NCI-H2029 treated with DMSO at 0.1 percent for 48 hours (cell line): ENCODE data around the gene TP53I3.
"Not testable (repeated sequence)": the region's sequence is repeated elsewhere in the genome, so short reads cannot be mapped to it uniquely, and the experiment has no call there.

Source experiments
- DNase-seq: peaks from one replicate; lab custom pipeline; 2025; lab: John Stamatoyannopoulos, UW

Gene TP53I3, protein sequence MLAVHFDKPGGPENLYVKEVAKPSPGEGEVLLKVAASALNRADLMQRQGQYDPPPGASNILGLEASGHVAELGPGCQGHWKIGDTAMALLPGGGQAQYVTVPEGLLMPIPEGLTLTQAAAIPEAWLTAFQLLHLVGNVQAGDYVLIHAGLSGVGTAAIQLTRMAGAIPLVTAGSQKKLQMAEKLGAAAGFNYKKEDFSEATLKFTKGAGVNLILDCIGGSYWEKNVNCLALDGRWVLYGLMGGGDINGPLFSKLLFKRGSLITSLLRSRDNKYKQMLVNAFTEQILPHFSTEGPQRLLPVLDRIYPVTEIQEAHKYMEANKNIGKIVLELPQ

DNA sequence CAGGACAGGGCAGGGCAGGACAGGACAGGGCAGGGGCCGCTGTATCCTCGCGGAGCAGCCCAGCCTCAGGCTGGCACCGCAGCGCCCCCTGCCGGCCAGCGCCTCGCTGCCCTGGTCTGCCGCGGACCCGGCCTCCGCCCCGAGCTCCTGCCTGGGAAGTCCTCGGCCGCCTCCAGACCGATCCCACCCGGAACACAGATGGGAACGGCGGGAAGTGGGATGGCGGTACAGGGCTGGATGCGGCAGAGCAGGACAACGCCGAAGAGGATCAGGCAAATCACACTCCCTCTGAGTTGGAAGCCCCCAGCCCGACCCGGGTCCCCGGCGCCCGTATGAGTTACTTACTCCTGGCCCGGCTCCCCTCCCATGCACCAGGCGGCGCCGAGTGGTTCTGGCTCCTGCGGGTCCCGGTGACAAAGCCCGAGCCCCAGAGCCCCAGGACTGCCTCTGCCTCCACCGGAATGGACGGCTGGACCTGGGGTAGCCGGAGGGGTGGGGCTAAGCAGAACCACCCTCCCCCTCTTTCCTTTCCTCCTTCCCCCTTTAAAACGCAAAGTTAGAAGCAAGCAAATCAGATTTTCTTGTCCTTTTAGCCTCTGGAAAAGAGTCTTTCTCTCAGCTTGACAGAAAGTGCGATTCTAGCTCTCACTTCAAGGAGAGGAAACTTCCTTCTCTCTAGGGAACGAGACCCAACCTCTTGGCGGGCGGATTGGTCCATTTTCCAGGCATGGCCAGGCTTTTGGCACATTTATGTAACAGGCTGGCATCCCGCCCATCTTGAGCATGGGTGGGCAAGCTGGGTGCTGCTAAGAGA lies at the start of gene TP53I3:
TP53I3 (minus strand) TSS at position 449 of the 814 bp plus-strand sequence. CDS start 508 bp downstream, outside the sequence.
- peak; percentile 39 for DNase-seq

DNA sequence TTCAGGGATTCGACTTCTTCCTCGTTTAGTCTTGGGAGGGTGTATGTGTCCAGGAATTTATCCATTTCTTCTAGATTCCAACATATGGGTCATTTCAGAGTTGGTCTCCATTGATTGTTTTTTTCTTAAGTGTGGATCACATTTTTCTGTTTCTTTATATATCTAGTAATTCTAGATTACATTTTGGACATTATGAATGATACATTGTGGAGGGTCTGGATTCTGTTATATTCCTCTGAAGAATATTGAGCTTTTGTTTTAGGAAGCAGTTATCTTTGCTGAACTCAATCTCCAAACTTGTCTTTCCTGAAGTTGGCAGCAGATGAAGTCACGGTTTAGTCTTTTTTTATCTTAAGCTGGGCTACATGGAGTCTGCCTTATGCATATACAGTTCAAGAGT lies 47.9 kb upstream of the TP53I3 start:
- DNase-seq = no peak

DNA sequence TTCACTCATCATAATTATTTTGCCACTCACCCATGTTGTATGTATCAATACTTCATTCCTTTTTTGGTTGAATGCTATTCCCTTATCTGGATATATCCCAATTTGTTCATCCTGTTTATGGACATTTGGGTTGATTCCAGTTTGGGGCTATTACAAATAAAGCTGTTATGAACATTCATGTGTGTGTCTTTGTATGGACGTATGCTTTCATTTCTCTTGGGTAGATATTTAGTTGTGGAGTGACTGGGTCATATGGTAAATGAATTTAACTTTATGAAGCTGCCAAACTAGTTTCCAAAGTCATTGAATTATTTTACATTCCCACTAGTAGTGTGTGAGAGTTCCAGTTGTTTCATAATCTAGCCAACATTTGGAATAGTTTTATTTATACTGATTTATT lies 41.3 kb upstream of the TP53I3 start:
- no peak for DNase-seq

DNA sequence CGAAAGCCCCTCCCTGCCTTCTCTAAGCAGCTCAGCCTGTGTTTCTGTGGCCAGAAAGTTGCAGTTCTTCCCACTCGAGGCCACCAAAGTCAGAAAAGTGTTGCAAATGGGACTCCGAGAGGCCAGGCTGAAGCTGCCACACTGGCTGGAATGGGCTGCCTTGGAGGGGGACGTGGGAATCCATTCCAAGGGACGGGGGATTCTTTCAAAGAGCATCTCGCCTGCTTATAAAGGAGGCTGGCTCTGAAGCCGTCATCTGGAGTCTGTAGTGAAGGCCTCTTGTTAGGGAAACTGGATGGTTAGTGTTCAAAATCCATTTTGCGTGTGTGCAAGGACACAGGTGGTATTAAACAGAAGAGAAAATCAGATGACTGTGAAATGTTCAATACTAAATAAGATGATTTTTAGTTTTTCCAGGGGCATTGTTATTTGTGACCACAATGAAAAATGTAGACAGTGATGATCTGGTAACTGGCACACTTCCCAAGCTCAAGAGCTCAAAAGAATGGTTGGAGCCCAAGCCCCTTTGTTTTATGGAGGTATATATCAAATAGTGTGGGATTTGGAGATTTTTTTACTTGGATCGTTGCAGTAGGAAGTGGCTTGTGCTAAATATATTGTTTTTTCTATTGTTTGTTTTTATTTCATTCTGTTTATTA lies 39.4 kb upstream of the TP53I3 start:
- DNase-seq = peak; percentile 39

DNA sequence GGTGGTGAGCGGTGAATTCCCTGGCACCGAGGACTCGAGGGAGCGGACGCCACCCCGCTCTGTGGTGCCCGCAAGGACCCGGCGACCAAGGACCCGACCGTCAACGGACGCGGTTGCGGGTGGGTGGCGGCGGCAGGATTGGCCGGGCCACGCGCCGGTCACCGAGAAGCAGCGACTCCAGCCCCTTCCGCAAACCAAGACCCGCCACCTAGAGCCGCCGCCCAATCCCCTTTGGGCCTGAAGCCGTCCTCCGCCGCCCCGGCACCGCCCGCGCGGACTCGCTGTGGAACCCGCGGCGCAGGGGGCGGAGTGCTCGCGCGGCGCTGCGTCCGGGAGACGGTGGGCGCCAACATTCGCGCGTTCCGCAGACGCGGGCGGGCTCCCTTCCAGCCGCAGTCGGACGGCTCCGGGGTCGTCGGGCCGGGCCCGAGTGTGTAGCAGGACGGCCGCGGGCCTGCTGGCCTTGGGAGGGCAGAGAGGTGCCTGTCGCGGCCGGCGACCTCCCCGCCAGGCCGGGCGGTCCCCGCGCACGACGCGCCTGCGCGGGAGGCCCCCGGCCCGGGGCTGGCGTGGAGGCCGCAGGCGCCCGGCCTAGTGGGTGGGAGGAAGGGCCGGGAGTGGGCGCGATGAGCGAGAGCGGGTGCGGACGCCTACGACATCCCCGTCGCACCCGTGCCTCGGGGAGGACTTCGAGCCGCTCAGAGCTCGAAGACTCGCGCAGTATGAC lies 38.7 kb upstream of the TP53I3 start, which contains the start of the genes FAM228B and PFN4:
FAM228B (plus strand) TSS at position 275 of the 727 bp plus-strand sequence. CDS start 893 bp downstream, outside the sequence.
PFN4 (minus strand) TSS at position 140 of the 727 bp plus-strand sequence. CDS start 799 bp downstream, outside the sequence.
- peak; percentile 20 for DNase-seq

DNA sequence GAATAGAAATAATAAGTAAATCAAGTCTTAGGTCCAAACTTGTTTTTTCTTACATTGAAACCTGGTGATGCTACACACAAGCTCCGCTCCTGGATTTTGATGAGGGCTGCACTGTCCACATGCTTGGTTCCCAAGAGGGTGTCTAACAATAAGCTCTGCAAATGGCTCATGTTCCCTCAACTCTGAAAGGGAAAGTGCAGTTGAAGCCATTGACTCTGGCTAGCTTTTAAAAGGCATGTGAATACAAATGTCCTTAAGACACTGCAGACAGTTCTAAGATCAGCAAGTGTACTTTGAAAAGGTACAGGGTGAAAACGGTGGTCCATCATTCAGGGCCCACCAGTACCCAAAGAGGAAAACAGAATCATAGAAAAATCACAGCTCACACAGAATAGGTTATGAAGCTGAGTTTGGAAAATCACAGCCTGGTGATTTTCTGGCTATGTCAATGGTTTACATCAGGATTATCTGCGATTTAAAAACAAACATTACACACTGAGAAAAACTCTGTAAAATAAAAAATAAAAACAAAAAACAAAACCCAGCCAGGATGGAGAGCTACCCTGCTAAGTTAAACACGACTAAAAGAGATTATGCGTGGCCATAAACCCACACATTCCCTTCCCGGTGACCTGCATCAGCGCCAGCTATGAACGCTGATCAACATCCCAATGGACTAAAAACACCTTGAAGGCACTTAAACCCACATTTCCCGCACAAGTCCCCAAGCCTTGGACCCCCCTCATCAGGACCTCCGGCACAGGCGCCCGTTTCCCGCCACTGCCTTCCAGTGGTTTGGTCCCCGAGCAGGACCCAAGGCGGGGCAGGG lies 37.9 kb upstream of the TP53I3 start:
- DNase-seq = no peak

DNA sequence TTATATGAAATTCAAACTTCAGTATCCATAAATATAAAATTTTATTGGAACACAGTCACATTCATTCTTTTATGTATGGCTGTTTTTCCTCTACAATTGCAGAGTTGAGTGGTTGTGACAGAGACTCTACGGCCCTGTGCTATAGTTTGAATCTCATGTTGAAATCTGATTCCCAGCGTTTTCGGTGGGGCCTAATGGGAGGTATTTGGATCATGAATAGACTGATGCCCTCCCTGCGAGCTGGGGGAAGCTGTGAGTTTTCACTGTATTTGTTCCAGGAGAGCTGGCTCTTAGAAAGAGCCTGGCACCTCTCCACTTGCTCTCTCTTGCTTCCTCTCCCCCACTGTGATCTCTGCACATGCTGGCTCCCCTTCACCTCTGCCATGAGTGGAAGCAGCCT lies 36.8 kb upstream of the TP53I3 start:
- DNase-seq = no peak

DNA sequence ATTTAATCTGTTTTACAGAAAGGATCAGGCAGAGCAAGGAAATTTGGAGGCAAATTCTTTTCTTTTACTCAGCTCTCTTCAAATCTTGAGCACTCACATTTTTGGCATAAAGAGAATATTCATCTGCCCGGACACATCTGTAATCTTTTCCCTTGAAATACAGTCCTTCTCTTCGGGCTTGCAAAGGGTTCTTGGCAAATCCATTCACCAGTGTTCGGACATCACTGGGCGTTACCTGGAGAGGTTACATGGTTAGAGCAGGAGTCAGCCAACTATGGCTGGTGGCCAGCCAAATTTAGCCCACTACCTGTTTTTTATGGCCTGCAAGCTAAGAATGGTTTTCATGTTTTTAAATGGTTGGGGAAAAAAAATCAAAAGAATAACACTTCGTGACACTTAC lies 36.4 kb upstream of the TP53I3 start:
- no peak for DNase-seq

DNA sequence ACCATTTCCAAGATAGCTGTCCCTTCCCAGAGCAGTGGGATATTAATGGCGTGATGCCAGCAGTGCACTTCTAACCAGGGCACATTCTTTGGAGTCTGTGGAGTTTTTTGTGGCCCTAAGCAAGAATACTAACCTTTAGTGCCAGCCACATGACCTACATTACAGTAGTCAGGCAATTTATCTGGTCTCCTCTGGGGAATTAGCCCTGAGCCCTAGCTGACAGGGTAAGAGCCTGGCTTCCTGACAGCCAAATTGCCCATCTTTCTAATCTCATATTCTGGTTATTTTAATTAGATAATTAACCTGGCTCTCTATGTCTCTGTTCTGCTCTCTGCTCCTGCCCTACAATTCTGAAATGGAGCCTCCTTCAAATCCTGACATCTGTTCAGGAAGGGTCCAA lies 33.3 kb upstream of the TP53I3 start:
- no peak for DNase-seq

DNA sequence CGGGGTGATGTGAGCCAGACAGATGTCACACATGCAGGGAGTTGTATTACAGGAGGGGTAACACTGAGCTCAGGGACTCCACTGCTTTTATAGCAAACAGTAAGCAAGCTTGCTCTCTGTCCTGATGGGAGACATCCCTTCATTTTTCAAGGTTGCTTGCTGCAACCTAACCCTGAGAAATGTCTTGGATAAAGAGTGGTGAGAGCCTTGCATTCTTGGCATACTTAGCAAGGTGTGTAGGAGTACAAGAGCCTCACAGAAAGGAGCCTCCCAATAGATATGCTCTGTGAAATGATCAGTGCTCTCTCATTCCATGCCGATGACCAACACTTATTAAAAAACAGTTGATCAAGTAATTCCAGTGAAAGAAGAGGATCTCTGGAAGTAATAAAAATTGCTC lies 30.4 kb upstream of the TP53I3 start:
- DNase-seq = no peak

DNA sequence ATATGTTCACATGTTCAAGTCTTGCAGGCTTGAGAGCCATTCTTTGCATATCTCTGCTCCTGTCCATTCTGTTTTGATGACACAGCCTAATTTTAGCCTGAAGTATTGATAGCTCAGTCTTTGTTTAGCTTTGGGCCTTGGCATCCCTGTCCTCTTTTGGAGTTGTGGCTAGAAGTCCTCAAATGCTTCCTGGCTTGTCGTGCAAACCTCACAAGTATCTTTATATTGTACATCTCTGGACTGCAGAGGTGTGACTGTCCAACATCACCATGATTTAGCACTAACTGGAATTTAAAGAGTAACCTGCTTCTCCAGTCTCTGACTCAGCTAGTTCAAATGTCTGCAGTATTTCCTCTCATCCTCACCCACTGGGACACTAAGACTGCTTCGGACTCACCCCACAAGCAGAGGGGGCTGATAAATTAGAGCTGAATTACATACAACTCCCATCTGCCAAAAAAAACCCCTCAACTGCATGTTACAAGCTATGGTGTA lies 26.8 kb upstream of the TP53I3 start:
- DNase-seq = no peak

DNA sequence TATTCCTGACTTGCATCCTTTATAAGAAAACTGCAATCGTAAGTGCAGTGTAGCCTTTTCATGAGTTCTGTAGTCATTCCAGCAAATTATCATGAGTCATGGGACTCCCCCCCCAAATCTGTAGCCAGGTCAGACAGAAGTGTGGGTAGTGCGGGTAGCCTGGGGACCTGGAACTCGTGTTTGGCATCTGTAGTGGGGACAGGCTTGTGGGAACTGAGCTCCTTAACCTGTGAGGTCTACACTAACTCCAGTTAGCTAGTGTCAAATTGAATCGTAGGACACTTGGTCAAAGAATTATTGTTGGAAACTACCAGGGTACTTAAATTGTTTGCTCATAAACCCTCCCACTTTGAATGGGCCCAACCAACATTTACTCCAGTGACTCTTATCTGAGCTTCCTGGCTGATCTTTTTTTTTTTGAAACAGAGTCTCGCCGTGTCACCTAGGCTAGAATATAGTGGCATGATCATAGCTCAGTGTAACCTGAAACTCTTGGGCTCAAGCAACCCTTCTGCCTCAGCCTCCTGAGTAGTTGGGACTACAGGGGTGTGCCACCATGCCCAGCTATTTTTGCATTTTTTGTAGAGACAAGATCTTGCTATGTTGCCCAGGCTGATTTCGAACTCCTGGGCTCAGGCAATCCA lies 26.1 kb upstream of the TP53I3 start:
- DNase-seq = no peak

DNA sequence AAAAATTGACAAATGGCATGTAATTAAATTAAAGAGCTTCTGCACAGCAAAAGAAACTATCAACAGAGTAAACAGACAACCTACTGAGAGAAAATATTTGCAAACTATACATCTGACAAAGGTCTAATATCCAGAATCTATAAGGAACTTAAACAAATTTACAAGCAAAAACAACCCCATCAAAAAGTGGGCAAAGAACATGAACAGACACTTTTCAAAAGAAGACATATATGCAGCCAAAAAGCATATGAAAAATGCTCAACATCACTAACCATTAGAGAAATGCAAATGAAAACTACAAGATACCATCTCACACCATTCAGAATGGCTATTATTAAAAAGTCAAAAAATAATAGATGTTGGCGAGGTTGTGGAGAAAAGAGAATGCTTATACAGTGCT lies 24.8 kb upstream of the TP53I3 start:
- DNase-seq = not testable (repeated sequence)

DNA sequence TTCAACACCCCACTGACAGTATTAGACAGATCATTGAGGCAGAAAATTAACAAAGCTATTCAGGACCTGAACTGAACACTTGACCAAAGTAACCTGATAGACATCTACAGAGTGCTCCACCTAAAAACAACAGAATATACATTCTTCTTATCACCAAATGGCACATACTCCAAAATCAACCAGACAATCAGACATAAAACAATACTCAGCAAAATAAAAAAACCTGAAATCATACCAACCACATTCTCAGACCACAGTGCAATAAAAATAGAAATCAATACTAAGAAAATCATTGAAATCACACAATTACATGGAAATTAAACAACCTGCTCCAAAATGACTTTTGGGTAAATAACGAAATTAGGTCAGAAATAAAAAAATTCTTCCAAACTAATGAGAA lies 22.7 kb upstream of the TP53I3 start:
- DNase-seq = no peak

DNA sequence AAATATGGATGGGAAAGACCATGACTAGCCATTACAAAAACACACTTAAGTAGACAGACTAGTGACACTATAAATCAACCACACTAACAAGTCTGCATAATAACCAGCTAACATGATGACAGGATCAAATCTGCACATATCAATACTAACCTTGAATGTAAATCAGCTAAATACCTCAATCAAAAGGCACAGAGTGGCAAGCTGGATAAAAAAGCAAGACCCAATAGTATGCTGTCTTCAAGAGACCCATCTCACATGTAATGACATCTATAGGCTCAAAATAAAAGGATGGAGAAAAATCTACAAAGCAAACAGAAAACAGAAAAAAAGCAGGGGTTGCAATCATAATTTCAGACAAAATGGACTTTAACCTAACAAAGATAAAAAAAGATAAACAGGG lies 22.2 kb upstream of the TP53I3 start:
- no peak for DNase-seq

DNA sequence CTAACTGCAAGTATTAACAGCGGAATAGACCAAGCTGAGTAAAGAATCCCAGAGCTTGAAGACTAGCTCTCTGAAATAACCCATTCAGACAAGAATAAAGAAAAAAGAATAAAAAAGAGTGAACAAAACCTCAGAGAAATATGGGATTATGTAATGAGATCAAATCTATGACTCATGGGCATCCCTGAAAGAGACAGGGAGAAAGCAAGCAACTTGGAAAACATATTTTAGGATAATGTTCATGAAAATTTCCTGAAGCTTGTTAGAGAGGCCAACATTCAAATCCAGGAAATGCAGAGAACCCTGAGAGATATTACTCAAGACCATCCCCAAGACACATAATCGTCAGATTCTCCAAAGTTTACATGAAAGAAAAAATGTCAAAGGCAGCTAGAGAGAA lies 21.2 kb upstream of the TP53I3 start:
- DNase-seq = no peak

DNA sequence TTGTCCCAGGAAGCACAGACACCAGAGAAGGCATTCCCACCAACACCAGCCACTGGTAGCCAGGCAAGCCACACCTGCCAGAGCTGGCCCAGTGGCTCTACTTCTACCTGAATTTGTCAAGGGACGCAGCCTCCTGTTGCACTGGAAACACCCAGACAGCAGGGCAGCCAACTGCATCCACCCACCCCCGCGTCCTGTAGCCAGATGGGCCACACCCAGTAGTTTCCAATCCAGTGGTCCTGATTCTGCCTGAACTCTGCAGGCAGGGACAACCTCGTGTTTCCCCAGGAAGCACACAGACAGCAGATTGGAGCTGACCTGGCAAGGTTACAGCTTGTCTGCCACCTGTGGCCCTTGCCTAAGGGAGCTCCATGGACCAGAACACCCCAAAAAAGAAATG lies 20.3 kb upstream of the TP53I3 start:
- DNase-seq = no peak

DNA sequence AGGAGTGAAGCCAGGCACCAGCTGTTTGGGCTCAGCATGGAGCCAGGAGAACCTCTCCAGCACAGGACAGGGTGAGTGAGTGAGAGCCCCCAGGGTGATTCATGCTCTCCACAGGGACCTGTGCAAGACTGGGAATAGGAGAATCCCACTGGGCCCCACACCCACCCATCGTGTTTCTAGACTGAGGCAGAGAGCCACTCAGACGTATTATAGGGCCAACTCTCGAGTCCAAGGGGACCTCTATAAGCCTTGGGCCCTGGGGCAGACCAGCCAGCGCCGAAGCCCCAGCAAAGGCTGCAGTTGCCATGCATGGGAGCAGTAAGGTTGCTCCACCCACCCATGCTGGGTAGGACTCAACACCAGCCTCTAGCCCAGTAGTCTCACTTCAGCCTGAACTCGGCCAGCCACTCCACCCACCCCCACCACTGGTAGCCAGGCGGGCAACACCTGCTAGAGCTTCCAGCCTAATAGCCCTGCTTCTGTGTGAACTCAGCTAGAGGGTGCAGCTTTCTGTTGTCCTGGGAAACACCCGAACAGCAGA lies 19.5 kb upstream of the TP53I3 start:
- DNase-seq = no peak

DNA sequence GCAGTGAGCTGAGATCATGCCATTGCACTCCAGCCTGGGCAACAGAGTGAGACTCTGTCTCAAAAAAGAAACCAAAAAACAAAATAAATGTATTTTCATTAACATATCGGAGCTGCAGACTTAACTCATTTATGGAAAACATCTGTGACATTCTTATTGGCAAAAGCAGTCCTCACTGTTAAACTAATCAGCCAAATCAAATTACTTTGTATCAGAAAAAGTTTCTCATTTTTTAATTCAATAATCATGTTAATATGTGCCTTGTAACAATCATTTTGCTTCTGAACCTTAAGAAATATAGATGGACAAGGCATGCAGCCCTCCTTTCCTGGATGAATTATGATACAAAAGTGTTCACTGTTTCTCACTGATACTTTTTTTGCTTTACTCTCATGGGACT lies 18.0 kb upstream of the TP53I3 start:
- DNase-seq = no peak

DNA sequence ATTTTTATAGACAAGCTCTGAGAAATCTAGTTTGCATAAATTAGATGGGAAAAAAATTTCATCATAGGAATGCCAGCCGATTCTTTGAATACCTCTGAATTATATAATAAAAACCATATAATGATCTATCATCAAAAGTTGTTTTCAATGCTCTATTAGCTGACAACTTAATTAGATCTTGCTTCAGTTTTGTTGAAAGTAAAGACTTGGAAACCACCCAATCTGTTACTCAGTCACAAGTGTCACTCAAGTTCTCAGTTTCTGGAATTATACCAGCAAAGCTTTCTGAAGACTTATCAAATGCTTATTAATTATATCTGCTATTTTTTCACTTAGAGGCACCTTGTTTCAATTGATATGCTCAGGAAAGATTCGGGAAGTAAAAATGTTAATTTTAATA lies 17.4 kb upstream of the TP53I3 start:
- no peak for DNase-seq
